ENCODE results near the gene RELN.

RELN gene

DNA sequence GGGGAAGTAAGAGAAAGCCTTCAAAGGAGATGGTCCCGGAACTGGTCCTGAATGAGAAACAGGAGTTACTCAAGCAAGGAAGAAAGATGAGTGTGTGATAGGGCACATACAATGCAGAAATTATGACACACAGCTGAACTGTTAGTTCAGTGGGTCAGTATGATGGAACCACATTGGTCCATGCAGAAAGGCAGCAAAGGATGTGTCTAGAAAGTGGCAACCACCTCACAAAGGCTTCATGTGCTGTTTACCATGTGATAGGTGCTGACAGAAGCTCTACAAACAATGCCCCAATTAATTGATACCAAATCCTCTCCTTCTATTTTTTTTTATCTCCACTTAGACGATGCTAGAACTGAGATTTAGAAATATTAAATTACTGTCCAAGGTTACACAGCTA lies 258.3 kb downstream of the RELN start:
- no peak overlapping the region for H3K4me3 ChIP-seq (ENCODE audit: low read length)
- H3K36me3 ChIP-seq (ENCODE audit: control insufficient read depth, insufficient read depth, low read length), result no peaks in the 10 kb centered on the region
- H2BK5ac ChIP-seq (ENCODE audit: low read length), result no peak overlapping the region
- no peak for DNase-seq
- no peak overlapping the region for H3K9ac ChIP-seq (ENCODE audit: low read length)
- no peak overlapping the region for H3K18ac ChIP-seq (ENCODE audit: low read length)
- no peak overlapping the region for H3K4ac ChIP-seq (ENCODE audit: low read depth, low read length)
- no peak overlapping the region for H3K4me2 ChIP-seq (ENCODE audit: low read length)
- no peaks in the 10 kb centered on the region for H3K79me2 ChIP-seq (ENCODE audit: control insufficient read depth, insufficient read depth, low read length)
- no peak overlapping the region for H4K5ac ChIP-seq (ENCODE audit: low read length)
- no peak overlapping the region for H3K23ac ChIP-seq (ENCODE audit: low read length)
- no peaks in the 10 kb centered on the region for H3K4me1 ChIP-seq (ENCODE audit: control insufficient read depth, low read depth, low read length)
- H3K27ac ChIP-seq (ENCODE audit: low read depth, low read length), result no peak overlapping the region
- no peaks in the 10 kb centered on the region for H3K27me3 ChIP-seq (ENCODE audit: insufficient read depth, low read length, poor library complexity)
- H4K8ac ChIP-seq (ENCODE audit: low read depth, low read length), result no peak overlapping the region
- no peak overlapping the region for H2BK120ac ChIP-seq (ENCODE audit: low read depth, low read length)
- H2BK15ac ChIP-seq (replicated peaks; ENCODE audit: low read depth), result no peak overlapping the region
- H3K56ac ChIP-seq (ENCODE audit: low read length), result no peak overlapping the region
- no CpG with 5 or more reads among the region's 2 CpGs for WGBS (ENCODE audit: extremely low coverage, insufficient coverage, low lambda C conversion rate)
- no peak overlapping the region for H2AK5ac ChIP-seq (ENCODE audit: low read length)
- H3K79me1 ChIP-seq (ENCODE audit: low read length), result no peaks in the 10 kb centered on the region

DNA sequence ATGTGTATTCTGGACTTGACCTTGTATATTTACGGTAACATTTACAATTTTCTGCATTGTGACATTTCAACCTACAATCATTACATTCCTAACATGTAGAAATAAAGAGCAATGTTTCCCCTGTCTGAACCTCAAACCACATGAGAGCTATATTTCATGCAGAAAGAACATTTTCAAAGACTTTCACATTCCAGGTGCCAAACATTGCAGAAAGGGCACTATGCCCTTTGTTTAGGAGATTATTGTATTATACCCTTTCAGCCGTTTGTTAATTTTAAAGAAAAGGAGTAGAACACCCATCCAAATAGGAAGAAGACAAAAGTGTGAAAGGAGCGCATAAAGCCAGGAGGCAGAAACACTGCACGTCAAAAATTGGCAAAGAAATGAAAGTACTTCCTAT lies 260.4 kb downstream of the RELN start:
- H3K79me1 ChIP-seq (ENCODE audit: low read length), result no peaks in the 10 kb centered on the region
- no peak overlapping the region for H3K23ac ChIP-seq (ENCODE audit: low read length)
- no peaks in the 10 kb centered on the region for H3K27me3 ChIP-seq (ENCODE audit: insufficient read depth, low read length, poor library complexity)
- no peak for DNase-seq
- no peaks in the 10 kb centered on the region for H3K4me1 ChIP-seq (ENCODE audit: control insufficient read depth, low read depth, low read length)
- no CpG with 5 or more reads among the region's 4 CpGs for WGBS (ENCODE audit: extremely low coverage, insufficient coverage, low lambda C conversion rate)
- H3K4ac ChIP-seq (ENCODE audit: low read depth, low read length), result no peak overlapping the region
- no peak overlapping the region for H3K27ac ChIP-seq (ENCODE audit: low read depth, low read length)
- no peak overlapping the region for H3K4me2 ChIP-seq (ENCODE audit: low read length)
- H2BK120ac ChIP-seq (ENCODE audit: low read depth, low read length), result no peak overlapping the region
- no peak overlapping the region for H3K9ac ChIP-seq (ENCODE audit: low read length)
- H3K4me3 ChIP-seq (ENCODE audit: low read length), result no peak overlapping the region
- no peak overlapping the region for H3K18ac ChIP-seq (ENCODE audit: low read length)
- H2BK15ac ChIP-seq (replicated peaks; ENCODE audit: low read depth), result no peak overlapping the region
- H3K36me3 ChIP-seq (ENCODE audit: control insufficient read depth, insufficient read depth, low read length), result no peaks in the 10 kb centered on the region
- no peak overlapping the region for H4K8ac ChIP-seq (ENCODE audit: low read depth, low read length)
- no peaks in the 10 kb centered on the region for H3K79me2 ChIP-seq (ENCODE audit: control insufficient read depth, insufficient read depth, low read length)
- H3K56ac ChIP-seq (ENCODE audit: low read length), result no peak overlapping the region
- no peak overlapping the region for H2AK5ac ChIP-seq (ENCODE audit: low read length)
- H2BK5ac ChIP-seq (ENCODE audit: low read length), result no peak overlapping the region
- H4K5ac ChIP-seq (ENCODE audit: low read length), result no peak overlapping the region

DNA sequence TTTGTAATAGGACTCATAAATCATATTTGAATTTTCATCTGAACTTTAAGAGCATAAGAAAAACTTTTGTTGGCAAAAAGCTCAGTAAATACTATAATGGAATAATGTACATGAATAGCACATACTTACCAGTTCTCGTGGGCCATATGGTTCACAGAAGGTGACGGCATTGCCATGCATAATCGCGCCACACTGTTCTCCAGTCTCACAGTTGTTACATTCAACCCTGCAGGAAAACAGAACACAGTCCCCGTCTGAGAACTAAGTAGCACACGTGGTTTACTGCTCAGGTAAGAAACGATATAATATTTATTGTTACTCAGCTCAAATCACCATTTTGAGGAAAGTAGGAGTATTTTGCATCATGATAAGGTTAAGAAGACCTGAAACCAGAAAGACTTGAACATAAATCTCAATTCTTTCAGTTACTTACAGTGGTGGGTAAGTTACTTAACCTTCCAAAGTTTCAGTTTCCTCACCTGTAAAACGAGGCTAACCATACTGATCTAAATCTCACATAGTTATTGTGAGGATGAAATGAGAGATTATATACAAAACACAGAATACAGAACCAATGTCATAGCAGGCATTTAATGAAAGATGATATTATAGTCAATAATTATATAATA lies 261.4 kb downstream of the RELN start:
- Histone ChIP-seq H2BK5ac (ENCODE audit: low read length) (no peak overlapping the region), H3K56ac (ENCODE audit: low read length) (no peak overlapping the region), H3K79me2 (ENCODE audit: control insufficient read depth, insufficient read depth, low read length) (no peaks in the 10 kb centered on the region), H3K4me1 (ENCODE audit: control insufficient read depth, low read depth, low read length) (no peaks in the 10 kb centered on the region), H4K5ac (ENCODE audit: low read length) (no peak overlapping the region), H3K79me1 (ENCODE audit: low read length) (no peaks in the 10 kb centered on the region), H3K9ac (ENCODE audit: low read length) (no peak overlapping the region), H3K18ac (ENCODE audit: low read length) (no peak overlapping the region), H3K4ac (ENCODE audit: low read depth, low read length) (no peak overlapping the region), H2BK120ac (ENCODE audit: low read depth, low read length) (no peak overlapping the region), H3K27ac (ENCODE audit: low read depth, low read length) (no peak overlapping the region), H3K4me3 (ENCODE audit: low read length) (no peak overlapping the region), H2BK15ac (replicated peaks; ENCODE audit: low read depth) (no peak overlapping the region), H2AK5ac (ENCODE audit: low read length) (no peak overlapping the region), H3K36me3 (ENCODE audit: control insufficient read depth, insufficient read depth, low read length) (no peaks in the 10 kb centered on the region), H3K23ac (ENCODE audit: low read length) (no peak overlapping the region), H4K8ac (ENCODE audit: low read depth, low read length) (no peak overlapping the region), H3K4me2 (ENCODE audit: low read length) (no peak overlapping the region), H3K27me3 (ENCODE audit: insufficient read depth, low read length, poor library complexity) (no peaks in the 10 kb centered on the region)
- DNase-seq, result no peak
- WGBS (ENCODE audit: extremely low coverage, insufficient coverage, low lambda C conversion rate), result no CpG with 5 or more reads among the region's 8 CpGs

DNA sequence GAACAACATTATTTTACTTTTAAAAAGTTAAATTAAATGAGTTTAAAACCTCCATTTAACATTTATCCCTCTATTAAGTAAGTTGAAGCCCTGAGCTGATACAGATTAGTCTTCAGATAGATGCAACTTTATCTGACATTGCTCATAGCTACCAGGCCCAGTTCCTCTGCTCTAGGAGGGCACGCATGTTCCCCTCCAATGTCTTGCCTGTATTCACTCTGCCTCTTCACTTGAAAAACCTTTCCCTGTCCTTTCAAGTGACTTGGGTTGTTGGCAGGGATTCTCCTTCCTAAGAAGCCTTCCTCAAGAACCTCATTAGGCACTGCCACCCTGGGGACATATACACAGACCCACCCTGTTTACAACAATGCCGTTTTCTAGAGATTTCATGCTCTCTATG lies 270.4 kb downstream of the RELN start:
- Histone ChIP-seq H2AK5ac (ENCODE audit: low read length) (no peak overlapping the region), H2BK5ac (ENCODE audit: low read length) (no peak overlapping the region), H3K27me3 (ENCODE audit: insufficient read depth, low read length, poor library complexity) (no peaks in the 10 kb centered on the region), H4K5ac (ENCODE audit: low read length) (no peak overlapping the region), H3K36me3 (ENCODE audit: control insufficient read depth, insufficient read depth, low read length) (no peaks in the 10 kb centered on the region), H3K79me1 (ENCODE audit: low read length) (no peaks in the 10 kb centered on the region), H2BK15ac (replicated peaks; ENCODE audit: low read depth) (no peak overlapping the region), H2BK120ac (ENCODE audit: low read depth, low read length) (no peak overlapping the region), H3K56ac (ENCODE audit: low read length) (no peak overlapping the region), H3K4ac (ENCODE audit: low read depth, low read length) (no peak overlapping the region), H3K4me1 (ENCODE audit: control insufficient read depth, low read depth, low read length) (no peaks in the 10 kb centered on the region), H3K18ac (ENCODE audit: low read length) (no peak overlapping the region), H3K79me2 (ENCODE audit: control insufficient read depth, insufficient read depth, low read length) (no peaks in the 10 kb centered on the region), H3K27ac (ENCODE audit: low read depth, low read length) (no peak overlapping the region), H3K23ac (ENCODE audit: low read length) (no peak overlapping the region), H3K4me3 (ENCODE audit: low read length) (no peak overlapping the region), H4K8ac (ENCODE audit: low read depth, low read length) (no peak overlapping the region), H3K9ac (ENCODE audit: low read length) (no peak overlapping the region), H3K4me2 (ENCODE audit: low read length) (no peak overlapping the region)
- WGBS (ENCODE audit: extremely low coverage, insufficient coverage, low lambda C conversion rate), result no CpG with 5 or more reads among the region's 2 CpGs
- peak; percentile 30 for DNase-seq

DNA sequence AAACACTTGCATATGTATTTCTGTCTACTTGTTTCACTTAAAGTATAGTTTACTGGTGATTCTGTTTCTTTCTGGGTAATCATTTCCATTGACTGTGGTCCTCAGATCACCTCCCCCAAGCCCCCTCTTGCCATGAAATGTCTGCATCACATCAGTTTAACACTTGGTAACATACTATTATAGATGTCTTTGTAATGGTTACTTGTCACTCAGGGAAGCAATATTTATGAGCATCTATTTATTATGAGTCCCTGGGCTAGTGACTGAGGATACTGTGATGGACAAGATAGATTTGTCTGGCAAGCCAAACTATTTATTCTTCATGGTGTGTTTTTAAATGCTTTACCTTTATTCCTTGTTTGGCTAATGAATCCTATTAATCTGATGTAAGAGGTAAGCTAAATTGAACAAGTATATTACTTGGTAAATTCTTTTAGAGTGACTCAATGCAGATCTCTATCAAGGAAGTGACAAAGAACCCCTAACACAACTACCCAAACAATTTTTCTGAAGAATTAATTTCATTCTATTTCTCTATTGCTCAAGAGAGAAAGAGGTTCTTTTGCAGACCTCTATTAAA lies 270.9 kb downstream of the RELN start:
- Histone ChIP-seq H2AK5ac (ENCODE audit: low read length) (no peak overlapping the region), H3K23ac (ENCODE audit: low read length) (no peak overlapping the region), H3K56ac (ENCODE audit: low read length) (no peak overlapping the region), H3K4me2 (ENCODE audit: low read length) (no peak overlapping the region), H3K27me3 (ENCODE audit: insufficient read depth, low read length, poor library complexity) (no peaks in the 10 kb centered on the region), H3K27ac (ENCODE audit: low read depth, low read length) (no peak overlapping the region), H2BK120ac (ENCODE audit: low read depth, low read length) (no peak overlapping the region), H4K5ac (ENCODE audit: low read length) (no peak overlapping the region), H3K4me1 (ENCODE audit: control insufficient read depth, low read depth, low read length) (no peaks in the 10 kb centered on the region), H3K79me2 (ENCODE audit: control insufficient read depth, insufficient read depth, low read length) (no peaks in the 10 kb centered on the region), H2BK15ac (replicated peaks; ENCODE audit: low read depth) (no peak overlapping the region), H3K36me3 (ENCODE audit: control insufficient read depth, insufficient read depth, low read length) (no peaks in the 10 kb centered on the region), H3K4me3 (ENCODE audit: low read length) (no peak overlapping the region), H3K4ac (ENCODE audit: low read depth, low read length) (no peak overlapping the region), H4K8ac (ENCODE audit: low read depth, low read length) (no peak overlapping the region), H3K79me1 (ENCODE audit: low read length) (no peaks in the 10 kb centered on the region), H3K18ac (ENCODE audit: low read length) (no peak overlapping the region), H2BK5ac (ENCODE audit: low read length) (no peak overlapping the region), H3K9ac (ENCODE audit: low read length) (no peak overlapping the region)
- peak; percentile 49 for DNase-seq

DNA sequence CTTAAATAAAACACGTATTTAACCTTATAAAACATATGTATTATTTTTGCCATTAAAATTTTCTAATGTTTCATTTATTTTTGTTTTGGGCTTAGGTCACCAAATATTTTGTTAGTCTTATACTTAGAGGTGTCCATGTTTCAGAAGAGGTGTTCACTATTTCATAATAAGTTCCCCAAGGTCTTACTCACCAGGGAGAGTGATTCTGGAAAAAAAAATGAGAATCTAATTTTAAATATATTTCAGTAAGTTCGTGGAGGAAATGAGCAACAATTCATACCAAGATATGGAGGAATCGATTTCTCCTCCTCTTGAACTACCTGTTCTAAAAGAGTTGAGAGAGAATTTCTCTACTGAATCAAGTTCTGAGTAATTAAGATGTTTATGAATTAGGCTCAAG lies 271.9 kb downstream of the RELN start:
- Histone ChIP-seq H2BK15ac (replicated peaks; ENCODE audit: low read depth) (no peak overlapping the region), H3K79me1 (ENCODE audit: low read length) (no peaks in the 10 kb centered on the region), H3K36me3 (ENCODE audit: control insufficient read depth, insufficient read depth, low read length) (no peaks in the 10 kb centered on the region), H2BK120ac (ENCODE audit: low read depth, low read length) (no peak overlapping the region), H2BK5ac (ENCODE audit: low read length) (no peak overlapping the region), H3K9ac (ENCODE audit: low read length) (no peak overlapping the region), H3K4ac (ENCODE audit: low read depth, low read length) (no peak overlapping the region), H3K18ac (ENCODE audit: low read length) (no peak overlapping the region), H3K4me2 (ENCODE audit: low read length) (no peak overlapping the region), H3K4me1 (ENCODE audit: control insufficient read depth, low read depth, low read length) (no peaks in the 10 kb centered on the region), H3K56ac (ENCODE audit: low read length) (no peak overlapping the region), H3K79me2 (ENCODE audit: control insufficient read depth, insufficient read depth, low read length) (no peaks in the 10 kb centered on the region), H3K27me3 (ENCODE audit: insufficient read depth, low read length, poor library complexity) (no peaks in the 10 kb centered on the region), H4K8ac (ENCODE audit: low read depth, low read length) (no peak overlapping the region), H3K27ac (ENCODE audit: low read depth, low read length) (no peak overlapping the region), H3K23ac (ENCODE audit: low read length) (no peak overlapping the region), H2AK5ac (ENCODE audit: low read length) (no peak overlapping the region), H4K5ac (ENCODE audit: low read length) (no peak overlapping the region), H3K4me3 (ENCODE audit: low read length) (no peak overlapping the region)
- WGBS (ENCODE audit: extremely low coverage, insufficient coverage, low lambda C conversion rate), result 100% methylated on average over 1 of the region's 3 CpGs
- DNase-seq, result no peak
